ENCODE data around the gene SH3BP2. TPM values are rescaled to one million over a fixed set of nuclear protein-coding genes. Genes with fewer than 3 reads are reported as not detected.

SH3BP2 gene
- total RNA-seq, 1 experiment from 2014 or later: 54.0 TPM

- no peaks in the 10 kb centered on the region for H3K4me1 ChIP-seq (replicated peaks; ENCODE audit: insufficient read depth)
- H3K9me2 ChIP-seq (ENCODE audit: insufficient read depth): no peaks in the 10 kb centered on the region
- H3F3A ChIP-seq (ENCODE audit: insufficient read depth, low read depth): no peaks in the 10 kb centered on the region
- no peaks in the 10 kb centered on the region for H3K9me3 ChIP-seq (ENCODE audit: insufficient read depth, low read depth)
- H3K27me3 ChIP-seq (ENCODE audit: insufficient read depth, low read depth): no peaks in the 10 kb centered on the region
- H3K4me2 ChIP-seq: no peak overlapping the region
- POLR2A ChIA-PET (ENCODE audit: unreplicated experiment): no interaction called here
- H4K20me1 ChIP-seq (ENCODE audit: insufficient read depth): no peaks in the 10 kb centered on the region
- no peaks in the 10 kb centered on the region for H3K79me2 ChIP-seq (ENCODE audit: low read depth)
- no peak overlapping the region for H3K4me3 ChIP-seq
- no peak overlapping the region for H2AFZ ChIP-seq
- intact Hi-C loops (cut with micrococcal nuclease; ENCODE audit: unreplicated experiment): no loop called here
- no peaks in the 10 kb centered on the region for H3K36me3 ChIP-seq (ENCODE audit: low read depth)
- no peak for DNase-seq
- no TSS peak for BruUV-seq (replicated peaks)
- CTCF ChIA-PET: interaction anchor here (0.6 kb wide), 1 partner anchor 100 kb away, joined by 8 read pairs; no protein-coding TSS in a partner anchor
- no peak for TF ChIP-seq EZH2 (IDR thresholded peaks at IDR 0.05; ENCODE audit: low read depth)
- no peak overlapping the region for H3K27ac ChIP-seq
Observed at GRCh38 chr4:2765832-2766526, 26.9 kb upstream of the SH3BP2 start.

GRCh38 chr4:2767046-2767704 is 25.7 kb upstream of the SH3BP2 start:
- ChIA-PET CTCF (no interaction called here), POLR2A (ENCODE audit: unreplicated experiment) (interaction anchor here (0.6 kb wide), 1 partner anchor 307 kb away, joined by 16 read pairs; the partner anchor contains the start of genes HTT and HTT-AS)
- Histone ChIP-seq H3K36me3 (ENCODE audit: low read depth) (no peaks in the 10 kb centered on the region), H2AFZ (no peak overlapping the region), H3K4me3 (no peak overlapping the region), H3K4me2 (no peak overlapping the region), H3K27me3 (ENCODE audit: insufficient read depth, low read depth) (no peaks in the 10 kb centered on the region), H3K27ac (no peak overlapping the region), H3K9me2 (ENCODE audit: insufficient read depth) (no peaks in the 10 kb centered on the region), H4K20me1 (ENCODE audit: insufficient read depth) (no peaks in the 10 kb centered on the region), H3K4me1 (replicated peaks; ENCODE audit: insufficient read depth) (no peaks in the 10 kb centered on the region), H3K79me2 (ENCODE audit: low read depth) (no peaks in the 10 kb centered on the region), H3F3A (ENCODE audit: insufficient read depth, low read depth) (no peaks in the 10 kb centered on the region), H3K9me3 (ENCODE audit: insufficient read depth, low read depth) (no peaks in the 10 kb centered on the region)
- DNase-seq: no peak
- TF ChIP-seq CTCF (conservative IDR thresholded peaks at IDR 0.05) (no peak), EZH2 (IDR thresholded peaks at IDR 0.05; ENCODE audit: low read depth) (no peak)
- BruUV-seq (replicated peaks): no TSS peak
- intact Hi-C loops (cut with micrococcal nuclease; ENCODE audit: unreplicated experiment): no loop called here

- no peaks in the 10 kb centered on the region for H3K36me3 ChIP-seq (ENCODE audit: low read depth)
- H3K79me2 ChIP-seq (ENCODE audit: low read depth): no peaks in the 10 kb centered on the region
- no peak for TF ChIP-seq EZH2 (IDR thresholded peaks at IDR 0.05; ENCODE audit: low read depth)
- no peak for TF ChIP-seq CTCF (conservative IDR thresholded peaks at IDR 0.05)
- no peak overlapping the region for H3K4me2 ChIP-seq
- H3K27me3 ChIP-seq (ENCODE audit: insufficient read depth, low read depth): no peaks in the 10 kb centered on the region
- no peak overlapping the region for H3K4me3 ChIP-seq
- H2AFZ ChIP-seq: no peak overlapping the region
- H3F3A ChIP-seq (ENCODE audit: insufficient read depth, low read depth): no peaks in the 10 kb centered on the region
- no peaks in the 10 kb centered on the region for H4K20me1 ChIP-seq (ENCODE audit: insufficient read depth)
- no peak for DNase-seq
- ChIA-PET CTCF (no interaction called here), POLR2A (ENCODE audit: unreplicated experiment) (no interaction called here)
- no peaks in the 10 kb centered on the region for H3K9me3 ChIP-seq (ENCODE audit: insufficient read depth, low read depth)
- H3K9me2 ChIP-seq (ENCODE audit: insufficient read depth): no peaks in the 10 kb centered on the region
- BruUV-seq (replicated peaks): no TSS peak
- no peak overlapping the region for H3K27ac ChIP-seq
- H3K4me1 ChIP-seq (replicated peaks; ENCODE audit: insufficient read depth): no peaks in the 10 kb centered on the region
- intact Hi-C loops (cut with micrococcal nuclease; ENCODE audit: unreplicated experiment): no loop called here
Observed at GRCh38 chr4:2767705-2768074, 25.2 kb upstream of the SH3BP2 start.

All from PC-9 (cell line).